Cerebellar nuclear complex (tissue), 1 donor: Measurements from ENCODE around the gene SPDYC.
"Not testable (repeated sequence)": the region's sequence is repeated elsewhere in the genome, so short reads cannot be mapped to it uniquely, and the experiment has no call there.

Experiments
- DNase-seq, 2 experiments: peaks; one replicate each; lab custom pipeline; 2025; lab: John Stamatoyannopoulos, UW

Gene SPDYC

GRCh38 chr11:65134240-65134951 is 35.6 kb upstream of the SPDYC start, which contains the start of gene SYVN1:
TSS of gene SYVN1 (minus strand) at chr11:65134519. CDS start at chr11:65133601, 918 bp downstream.
- peak in 1 of 2 experiments; percentile 67 for DNase-seq

GRCh38 chr11:65134952-65135632 is 34.9 kb upstream of the SPDYC start:
- peak; percentile 88 to 96 for DNase-seq

GRCh38 chr11:65135633-65136145 is 34.3 kb upstream of the SPDYC start:
- DNase-seq: no peak

- DNase-seq: no peak
Observed at GRCh38 chr11:65136515-65137096, 33.4 kb upstream of the SPDYC start.

- DNase-seq: no peak
Observed at GRCh38 chr11:65141896-65142494, 28.0 kb upstream of the SPDYC start.

- DNase-seq: no peak
Observed at GRCh38 chr11:65147352-65148075, 22.5 kb upstream of the SPDYC start.

- no peak for DNase-seq
Observed at GRCh38 chr11:65148657-65149056, 21.4 kb upstream of the SPDYC start.

GRCh38 chr11:65150131-65150508 is 19.9 kb upstream of the SPDYC start:
- DNase-seq: not testable (repeated sequence)

- no peak for DNase-seq
Observed at GRCh38 chr11:65150509-65151299, 19.3 kb upstream of the SPDYC start.

- DNase-seq: no peak
Observed at GRCh38 chr11:65151331-65151899, 18.6 kb upstream of the SPDYC start.

GRCh38 chr11:65152122-65152521 is 17.9 kb upstream of the SPDYC start:
- DNase-seq: no peak

GRCh38 chr11:65156256-65156655 is 13.8 kb upstream of the SPDYC start:
- no peak for DNase-seq

GRCh38 chr11:65156926-65157325 is 13.1 kb upstream of the SPDYC start:
- DNase-seq: no peak

- no peak for DNase-seq
Observed at GRCh38 chr11:65157336-65157735, 12.7 kb upstream of the SPDYC start.

GRCh38 chr11:65159012-65159411 is 11.0 kb upstream of the SPDYC start:
- DNase-seq: no peak

- no peak for DNase-seq
Observed at GRCh38 chr11:65160643-65161042, 9.4 kb upstream of the SPDYC start.

- no peak for DNase-seq
Observed at GRCh38 chr11:65163684-65164083, 6.3 kb upstream of the SPDYC start.

GRCh38 chr11:65165410-65166317 is 4.4 kb upstream of the SPDYC start:
- no peak for DNase-seq

- DNase-seq: no peak
Observed at GRCh38 chr11:65166893-65167292, 3.1 kb upstream of the SPDYC start.

- DNase-seq: no peak
Observed at GRCh38 chr11:65167656-65168055, 2.4 kb upstream of the SPDYC start.
